ENCODE measurements around the gene MDN1. TPM values are rescaled to one million over a fixed set of nuclear protein-coding genes. Genes with fewer than 3 reads are reported as not detected.
"Not testable (repeated sequence)": the region's sequence is repeated elsewhere in the genome, so short reads cannot be mapped to it uniquely, and the experiment has no call there.

Gene MDN1
- total and polyA plus RNA-seq, 11 donors: 9.1 to 38.0 (median 24.4) TPM

GRCh38 chr6:89862273-89862672, 42.7 kb upstream of the MDN1 start:
- WGBS, 4 donors: 94 to 97% (median 95%) methylated on average over 5 of the region's 5 CpGs
- TF ChIP-seq, protein P1, sequence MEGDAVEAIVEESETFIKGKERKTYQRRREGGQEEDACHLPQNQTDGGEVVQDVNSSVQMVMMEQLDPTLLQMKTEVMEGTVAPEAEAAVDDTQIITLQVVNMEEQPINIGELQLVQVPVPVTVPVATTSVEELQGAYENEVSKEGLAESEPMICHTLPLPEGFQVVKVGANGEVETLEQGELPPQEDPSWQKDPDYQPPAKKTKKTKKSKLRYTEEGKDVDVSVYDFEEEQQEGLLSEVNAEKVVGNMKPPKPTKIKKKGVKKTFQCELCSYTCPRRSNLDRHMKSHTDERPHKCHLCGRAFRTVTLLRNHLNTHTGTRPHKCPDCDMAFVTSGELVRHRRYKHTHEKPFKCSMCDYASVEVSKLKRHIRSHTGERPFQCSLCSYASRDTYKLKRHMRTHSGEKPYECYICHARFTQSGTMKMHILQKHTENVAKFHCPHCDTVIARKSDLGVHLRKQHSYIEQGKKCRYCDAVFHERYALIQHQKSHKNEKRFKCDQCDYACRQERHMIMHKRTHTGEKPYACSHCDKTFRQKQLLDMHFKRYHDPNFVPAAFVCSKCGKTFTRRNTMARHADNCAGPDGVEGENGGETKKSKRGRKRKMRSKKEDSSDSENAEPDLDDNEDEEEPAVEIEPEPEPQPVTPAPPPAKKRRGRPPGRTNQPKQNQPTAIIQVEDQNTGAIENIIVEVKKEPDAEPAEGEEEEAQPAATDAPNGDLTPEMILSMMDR (IDR thresholded peaks at IDR 0.05): no peak
- TF ChIP-seq POLR2A (IDR thresholded peaks at IDR 0.05): no peak

GRCh38 chr6:89859744-89860143, 40.1 kb upstream of the MDN1 start:
- Histone ChIP-seq H3K27ac (no peak overlapping the region), H3K36me3 (peaks cover 0 to 100% (median 97%) of the 10 kb centered on the region in 9 donors), H3K27me3 (no peaks in the 10 kb centered on the region), H3K9me3 (no peaks in the 10 kb centered on the region), H3K4me1 (no peaks in the 10 kb centered on the region), H3K4me3 (no peak overlapping the region)
- TF ChIP-seq POLR2A (IDR thresholded peaks at IDR 0.05): no peak
- TF ChIP-seq, protein P1 (IDR thresholded peaks at IDR 0.05): no peak
- ATAC-seq (no peak), DNase-seq (no peak)
- intact Hi-C loops (cut with DNase I): no loop called here
- WGBS, 4 donors: 92 to 97% (median 96%) methylated on average over 4 of the region's 4 CpGs

More at GRCh38 chr6:89862273-89862672, 42.7 kb upstream of the MDN1 start:
- Histone ChIP-seq H3K4me3 (no peak overlapping the region), H3K4me1 (no peaks in the 10 kb centered on the region), H3K9me3 (peaks cover 0 to 6% (median 0%) of the 10 kb centered on the region in 12 donors), H3K36me3 (peaks cover 0 to 100% (median 93%) of the 10 kb centered on the region in 9 donors), H3K27ac (no peak overlapping the region), H3K27me3 (no peaks in the 10 kb centered on the region)
- intact Hi-C loops (cut with DNase I): no loop called here
- ATAC-seq (no peak), DNase-seq (no peak)

GRCh38 chr6:89858041-89858440, 38.4 kb upstream of the MDN1 start:
- Histone ChIP-seq H3K36me3 (peaks cover 0 to 100% (median 98%) of the 10 kb centered on the region in 9 donors), H3K27ac (no peak overlapping the region), H3K4me1 (no peaks in the 10 kb centered on the region), H3K27me3 (no peaks in the 10 kb centered on the region), H3K4me3 (no peak overlapping the region), H3K9me3 (no peaks in the 10 kb centered on the region)
- TF ChIP-seq, protein P1 (IDR thresholded peaks at IDR 0.05): no peak
- TF ChIP-seq POLR2A (IDR thresholded peaks at IDR 0.05): no peak
- intact Hi-C loops (cut with DNase I): no loop called here
- WGBS, 4 donors: 75 to 97% (median 95%) methylated on average over 1 of the region's 1 CpG
- ATAC-seq (no peak), DNase-seq (no peak)

- DNase-seq: no peak
- TF ChIP-seq POLR2A (IDR thresholded peaks at IDR 0.05): no peak
- TF ChIP-seq, protein P1 (IDR thresholded peaks at IDR 0.05): no peak
- Histone ChIP-seq H3K36me3 (peaks cover 0 to 91% (median 69%) of the 10 kb centered on the region in 9 donors), H3K4me1 (no peaks in the 10 kb centered on the region), H3K27ac (no peak overlapping the region), H3K4me3 (no peak overlapping the region), H3K27me3 (no peaks in the 10 kb centered on the region), H3K9me3 (no peaks in the 10 kb centered on the region)
- WGBS, 4 donors: 95 to 100% (median 99%) methylated on average over 1 of the region's 1 CpG
- intact Hi-C loops (cut with DNase I): no loop called here
- ATAC-seq: no peak
Observed at GRCh38 chr6:89853068-89853467, 33.5 kb upstream of the MDN1 start.

DNA sequence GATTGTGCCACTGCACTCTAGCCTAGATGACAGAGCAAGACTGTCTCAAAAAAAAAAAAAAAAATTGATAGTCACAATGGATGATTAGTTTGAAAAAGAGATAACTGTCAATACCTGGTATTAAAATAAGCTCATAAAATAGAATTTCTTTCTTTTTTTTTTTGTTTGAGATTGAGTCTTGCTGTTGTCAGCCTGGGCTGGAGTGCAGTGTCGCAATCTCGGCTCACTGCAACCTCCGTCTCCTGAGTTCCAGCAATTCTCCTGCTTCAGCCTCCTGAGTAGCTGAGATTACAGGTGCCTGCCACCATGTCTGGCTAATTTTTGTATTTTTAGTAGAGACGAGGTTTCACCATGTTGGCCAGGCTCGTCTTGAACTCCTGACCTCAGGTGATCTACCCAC, 27.9 kb upstream of the MDN1 start:
- H3K36me3 ChIP-seq: peaks cover 0 to 60% (median 35%) of the 10 kb centered on the region in 9 donors
- ATAC-seq; intact Hi-C loops (cut with DNase I); H3K4me3 ChIP-seq; H3K9me3 ChIP-seq; H3K27me3 ChIP-seq; H3K27ac ChIP-seq; DNase-seq: not testable (repeated sequence)
- peaks cover 0 to 13% (median 10%) of the 10 kb centered on the region in 12 donors for H3K4me1 ChIP-seq
- WGBS, 4 donors: 92 to 98% (median 95%) methylated on average over 5 of the region's 5 CpGs
